Progenitor cell of endocrine pancreas (in vitro differentiated cells): ENCODE results near the gene ACTN4. TPM values are rescaled to one million over a fixed set of nuclear protein-coding genes. Genes with fewer than 3 reads are reported as not detected.
A peak's percentile ranks its signal among the peaks of the same experiment; 100 is the strongest.

Experiments
- DNase-seq: peaks from one replicate; pipeline ENCODE4 v3.0.0; 2021; ENCODE audit warnings: low spot score; ENCODE audit not compliant: unreplicated experiment
- H3K27ac Mint-ChIP-seq: 2 replicates; pipeline ENCODE4 v1.8.0; 2021; ENCODE audit warnings: mild to moderate bottlenecking, moderate library complexity, mixed read lengths
- H3K27me3 Mint-ChIP-seq: 2 replicates; pipeline ENCODE4 v1.8.0; 2021; ENCODE audit warnings: mixed read lengths
- H3K36me3 Mint-ChIP-seq: 2 replicates; pipeline ENCODE4 v1.8.0; 2022; ENCODE audit warnings: mixed read lengths; ENCODE audit not compliant: insufficient read depth
- H3K4me1 Mint-ChIP-seq: 2 replicates; pipeline ENCODE4 v1.8.0; 2021; ENCODE audit warnings: low read depth, mixed read lengths
- H3K4me3 Mint-ChIP-seq: 2 replicates; pipeline ENCODE4 v1.8.0; 2021; ENCODE audit warnings: low read depth, mild to moderate bottlenecking, moderate library complexity, mixed read lengths
- H3K9me3 Mint-ChIP-seq: 2 replicates; pipeline ENCODE4 v1.8.0; 2021; ENCODE audit warnings: low read depth, mixed read lengths
- total RNA-seq: library from RNA; stranded (reverse); gene quantifications from 2 replicates; pipeline ENCODE4 v1.2.1, GENCODE V29; 2021
- TF ChIP-seq, protein P1 (sequence below): fragments of 200-600 bp; sonication (generic); IDR thresholded peaks from one replicate; pipeline ENCODE4 v1.5.0; 2021; ENCODE audit warnings: antibody characterized with exemption, mild to moderate bottlenecking; ENCODE audit not compliant: unreplicated experiment

The ACTN4 gene
- total RNA-seq, 1 donor from 2014 or later, result 639 TPM

DNA sequence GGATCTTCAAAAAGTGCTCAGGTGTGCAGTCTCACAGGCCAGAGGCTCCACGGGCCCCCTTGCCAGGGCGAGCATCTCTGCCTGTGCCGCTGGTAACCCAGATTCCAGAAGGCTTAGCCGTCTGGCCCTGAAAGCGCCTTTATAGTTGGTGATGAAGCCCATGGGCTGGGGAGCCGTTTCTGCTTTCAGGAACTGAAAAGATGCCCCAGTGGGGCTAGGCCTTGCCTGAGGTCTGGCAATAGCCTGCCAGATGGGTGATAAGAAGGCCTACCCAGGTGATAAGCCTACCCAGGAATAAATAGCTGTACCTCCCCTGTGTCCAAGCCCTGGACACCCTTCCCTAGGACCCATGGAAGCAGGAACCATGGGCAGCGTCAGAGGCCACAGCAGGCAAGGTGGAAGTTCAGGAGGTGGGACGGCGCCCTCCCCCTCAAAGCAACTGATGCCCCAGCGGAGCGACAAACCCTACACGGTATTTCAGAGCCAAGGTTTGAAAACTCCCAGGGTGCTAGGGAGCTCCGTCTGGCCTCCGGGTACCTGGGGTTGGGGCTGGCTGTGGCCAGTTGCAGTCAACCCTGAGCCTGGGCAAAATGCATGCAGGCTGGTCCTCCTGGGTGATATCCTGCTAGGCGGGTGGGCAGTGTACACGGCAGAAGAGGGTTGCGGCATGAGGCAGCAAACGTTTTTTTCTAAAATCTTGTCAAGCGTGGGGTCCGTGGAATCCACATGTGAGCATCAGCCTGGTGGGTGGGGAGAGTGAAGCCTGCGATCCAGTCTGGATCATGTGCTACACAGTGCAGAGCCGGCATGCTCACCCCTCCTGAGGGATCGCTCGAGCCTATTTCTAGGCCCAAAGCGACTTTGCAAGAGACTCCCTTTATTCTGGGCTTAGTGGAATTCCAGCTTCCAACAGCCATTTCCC, 45.3 kb downstream of the ACTN4 start:
- no peaks in the 10 kb centered on the region for H3K27me3 Mint-ChIP-seq
- no peak for DNase-seq
- peak overlapping the region; percentile 99 for H3K27ac Mint-ChIP-seq
- H3K4me3 Mint-ChIP-seq, result no peak overlapping the region
- peaks cover 51% of the 10 kb centered on the region for H3K4me1 Mint-ChIP-seq
- TF ChIP-seq, protein P1, sequence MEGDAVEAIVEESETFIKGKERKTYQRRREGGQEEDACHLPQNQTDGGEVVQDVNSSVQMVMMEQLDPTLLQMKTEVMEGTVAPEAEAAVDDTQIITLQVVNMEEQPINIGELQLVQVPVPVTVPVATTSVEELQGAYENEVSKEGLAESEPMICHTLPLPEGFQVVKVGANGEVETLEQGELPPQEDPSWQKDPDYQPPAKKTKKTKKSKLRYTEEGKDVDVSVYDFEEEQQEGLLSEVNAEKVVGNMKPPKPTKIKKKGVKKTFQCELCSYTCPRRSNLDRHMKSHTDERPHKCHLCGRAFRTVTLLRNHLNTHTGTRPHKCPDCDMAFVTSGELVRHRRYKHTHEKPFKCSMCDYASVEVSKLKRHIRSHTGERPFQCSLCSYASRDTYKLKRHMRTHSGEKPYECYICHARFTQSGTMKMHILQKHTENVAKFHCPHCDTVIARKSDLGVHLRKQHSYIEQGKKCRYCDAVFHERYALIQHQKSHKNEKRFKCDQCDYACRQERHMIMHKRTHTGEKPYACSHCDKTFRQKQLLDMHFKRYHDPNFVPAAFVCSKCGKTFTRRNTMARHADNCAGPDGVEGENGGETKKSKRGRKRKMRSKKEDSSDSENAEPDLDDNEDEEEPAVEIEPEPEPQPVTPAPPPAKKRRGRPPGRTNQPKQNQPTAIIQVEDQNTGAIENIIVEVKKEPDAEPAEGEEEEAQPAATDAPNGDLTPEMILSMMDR, result no peak
- H3K9me3 Mint-ChIP-seq, result no peaks in the 10 kb centered on the region
- H3K36me3 Mint-ChIP-seq, result peaks cover 19% of the 10 kb centered on the region

DNA sequence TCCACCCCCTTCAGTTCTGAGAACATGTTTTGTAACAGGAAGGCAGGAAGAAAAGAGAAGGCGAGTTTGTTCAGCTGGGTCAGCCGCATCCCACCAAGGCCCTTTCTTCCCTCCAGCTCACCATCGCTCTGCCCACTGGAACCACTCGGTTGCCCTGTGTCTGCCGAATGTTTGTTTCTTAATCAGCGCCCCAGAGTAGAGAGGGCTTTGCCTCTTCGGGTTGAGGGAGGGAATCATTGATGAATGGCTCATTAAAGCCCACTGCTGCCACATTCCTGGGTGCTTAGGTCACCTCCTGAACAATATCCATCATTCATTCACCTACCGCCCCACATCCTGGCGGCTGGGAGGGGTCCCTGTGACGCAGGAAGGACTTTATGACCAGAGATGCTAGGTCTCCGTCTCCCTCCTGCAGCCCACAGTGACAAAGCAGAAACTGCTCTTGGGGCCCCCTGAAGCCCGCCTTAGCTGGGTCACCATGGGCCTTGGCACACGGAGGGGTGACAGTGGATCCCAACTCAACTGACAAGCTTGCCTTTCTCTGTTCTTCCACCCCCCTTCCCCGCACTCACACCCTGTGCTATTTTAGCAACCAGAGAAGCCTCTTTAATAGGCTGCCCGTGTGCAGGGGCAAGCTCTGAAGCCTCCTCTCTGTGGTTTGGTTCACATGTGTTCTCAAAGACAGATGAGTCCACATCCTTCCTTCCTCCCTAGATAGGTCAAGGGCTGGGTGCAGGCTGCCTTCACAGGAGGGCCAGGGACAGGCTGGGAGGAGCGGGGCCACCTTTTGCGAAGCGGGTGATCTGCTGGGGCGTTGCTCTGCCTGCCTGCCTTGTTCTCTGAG, 46.2 kb downstream of the ACTN4 start:
- DNase-seq, result peak; percentile 60
- H3K4me3 Mint-ChIP-seq, result peak overlapping the region; percentile 6
- TF ChIP-seq, protein P1, result no peak
- H3K9me3 Mint-ChIP-seq, result no peaks in the 10 kb centered on the region
- no peaks in the 10 kb centered on the region for H3K27me3 Mint-ChIP-seq
- peaks cover 58% of the 10 kb centered on the region for H3K4me1 Mint-ChIP-seq
- peak overlapping the region; percentile 99 for H3K27ac Mint-ChIP-seq
- H3K36me3 Mint-ChIP-seq, result peaks cover 18% of the 10 kb centered on the region

DNA sequence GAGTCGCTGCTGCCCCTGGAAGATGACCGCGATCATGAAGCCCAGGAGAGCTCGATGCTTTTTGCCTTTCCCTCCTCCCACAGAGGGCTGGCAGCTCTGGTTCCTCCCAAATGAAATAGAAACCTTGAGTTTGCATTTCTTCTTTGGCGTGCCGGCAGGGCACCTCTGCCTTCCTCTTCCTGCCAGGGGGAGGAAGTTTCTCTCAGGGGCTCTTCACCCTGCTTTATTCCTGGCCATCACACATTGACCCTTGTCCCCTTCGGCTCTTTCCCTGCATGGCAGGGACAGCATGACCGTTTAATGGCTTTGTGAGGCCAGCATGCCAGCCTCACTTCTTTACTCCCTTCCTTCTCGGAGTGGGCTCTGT, 47.9 kb downstream of the ACTN4 start:
- Mint-ChIP-seq H3K36me3 (peaks cover 9% of the 10 kb centered on the region), H3K4me1 (peaks cover 49% of the 10 kb centered on the region), H3K27me3 (no peaks in the 10 kb centered on the region), H3K27ac (peak overlapping the region; percentile 99), H3K9me3 (no peaks in the 10 kb centered on the region), H3K4me3 (no peak overlapping the region)
- TF ChIP-seq, protein P1, result no peak
- no peak for DNase-seq

DNA sequence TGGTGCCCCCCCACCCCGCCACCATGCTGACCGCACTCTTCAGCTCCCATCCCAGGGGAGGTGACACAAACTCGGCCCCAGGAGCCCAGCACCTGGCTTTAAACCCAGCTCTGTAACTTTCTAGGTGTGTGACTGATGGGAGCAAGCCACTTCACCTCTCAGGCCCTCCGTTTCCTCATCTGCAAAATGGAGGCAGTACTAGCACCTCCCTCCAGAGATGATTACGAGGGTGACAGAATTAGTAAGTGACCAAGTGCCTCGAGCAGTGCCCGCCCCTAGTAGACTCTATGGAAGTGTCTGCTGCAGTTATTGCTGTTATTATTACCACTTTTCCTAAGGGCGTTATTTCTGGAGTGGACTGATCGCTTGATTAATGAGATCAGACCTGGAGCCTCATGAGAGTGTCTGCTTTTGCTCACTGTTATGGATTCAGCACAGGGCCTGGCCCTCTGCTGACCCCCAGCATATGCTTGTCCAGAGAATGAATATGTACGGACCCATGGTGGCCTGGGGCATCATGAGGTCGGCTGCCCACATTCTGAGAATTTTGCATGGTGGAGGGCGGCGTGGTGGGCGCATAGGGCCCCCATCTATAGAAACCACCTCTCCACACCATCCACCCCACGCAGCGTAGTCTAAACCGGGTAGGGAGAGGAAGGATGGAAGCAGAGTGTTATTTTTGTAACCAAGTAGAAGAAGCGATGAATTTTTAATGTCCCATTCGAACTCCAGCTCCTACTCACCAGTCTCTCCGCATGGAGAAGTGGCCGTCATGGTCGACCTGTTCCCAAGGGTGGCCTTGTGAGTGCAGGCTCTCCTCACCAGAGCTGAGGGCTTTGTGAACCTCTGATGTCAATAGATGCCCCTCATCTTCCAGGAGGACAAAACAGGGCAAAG, 48.6 kb downstream of the ACTN4 start:
- H3K4me1 Mint-ChIP-seq, result peaks cover 54% of the 10 kb centered on the region

More for the DNA sequence above, 48.6 kb downstream of the ACTN4 start:
- Mint-ChIP-seq H3K27me3 (no peaks in the 10 kb centered on the region), H3K27ac (peak overlapping the region; percentile 99), H3K9me3 (no peaks in the 10 kb centered on the region), H3K4me3 (no peak overlapping the region), H3K36me3 (peaks cover 6% of the 10 kb centered on the region)
- no peak for DNase-seq
- TF ChIP-seq, protein P1, result no peak
